8988T (cell line): Measurements from ENCODE around the gene CBLL2.
"Not testable (repeated sequence)": the region's sequence is repeated elsewhere in the genome, so short reads cannot be mapped to it uniquely, and the experiment has no call there.

Experiments
- DNase-seq: peaks from one replicate; pipeline ENCODE4 v3.0.0; 2011

CBLL2 gene

GRCh38 chrX:22272613-22273012 is at the start of gene CBLL2:
Gene CBLL2, plus strand, starts transcription at chrX:22272913. Its CDS starts 79 bp downstream, at chrX:22272992.
- DNase-seq: no peak

GRCh38 chrX:22234380-22234779 is 38.3 kb upstream of the CBLL2 start:
- no peak for DNase-seq

GRCh38 chrX:22237479-22237878 is 35.2 kb upstream of the CBLL2 start:
- no peak for DNase-seq

GRCh38 chrX:22246620-22247019 is 26.1 kb upstream of the CBLL2 start:
- DNase-seq: no peak

DNA sequence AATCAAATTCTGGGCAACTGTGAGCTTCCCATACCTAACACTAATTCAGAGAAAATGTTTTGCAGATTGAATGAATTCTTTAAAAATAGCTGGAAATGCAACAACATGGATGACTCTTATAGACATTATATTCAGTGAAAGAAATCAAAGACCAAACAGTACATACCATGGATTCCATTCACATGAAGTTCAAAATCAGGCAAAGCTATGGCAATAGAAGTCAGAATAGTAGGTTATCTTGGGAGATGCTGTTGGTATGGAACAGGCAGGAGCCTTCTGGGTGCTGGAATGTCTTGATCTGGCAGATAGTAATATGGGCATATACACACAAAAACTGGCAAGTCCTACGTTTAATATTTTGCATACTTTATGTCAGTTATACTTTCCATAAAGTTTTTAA is 25.5 kb upstream of the CBLL2 start:
- no peak for DNase-seq

DNA sequence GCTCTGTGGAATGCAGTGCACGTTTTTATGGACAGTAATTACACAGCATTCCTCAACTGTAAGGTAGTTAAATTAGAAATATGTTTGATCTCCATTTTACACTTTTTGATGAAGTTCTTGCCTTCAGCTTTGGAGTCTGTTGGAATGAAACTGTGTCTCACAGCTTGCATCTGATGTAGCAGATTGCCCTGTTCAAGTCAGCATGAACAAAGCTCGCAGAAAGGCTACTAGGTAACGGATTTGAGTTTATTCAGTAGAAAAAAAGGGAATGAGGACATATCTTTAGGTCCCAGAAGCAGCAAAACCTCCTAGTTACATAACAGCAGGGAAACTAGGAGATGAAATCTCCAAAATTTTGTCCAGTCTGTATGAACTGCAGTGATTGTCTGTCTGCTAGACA is 24.3 kb upstream of the CBLL2 start:
- no peak for DNase-seq

GRCh38 chrX:22249371-22249770 is 23.3 kb upstream of the CBLL2 start:
- no peak for DNase-seq

- no peak for DNase-seq
These were observed 4.0 kb upstream of the CBLL2 start for GRCh38 chrX:22268706-22269105.

DNA sequence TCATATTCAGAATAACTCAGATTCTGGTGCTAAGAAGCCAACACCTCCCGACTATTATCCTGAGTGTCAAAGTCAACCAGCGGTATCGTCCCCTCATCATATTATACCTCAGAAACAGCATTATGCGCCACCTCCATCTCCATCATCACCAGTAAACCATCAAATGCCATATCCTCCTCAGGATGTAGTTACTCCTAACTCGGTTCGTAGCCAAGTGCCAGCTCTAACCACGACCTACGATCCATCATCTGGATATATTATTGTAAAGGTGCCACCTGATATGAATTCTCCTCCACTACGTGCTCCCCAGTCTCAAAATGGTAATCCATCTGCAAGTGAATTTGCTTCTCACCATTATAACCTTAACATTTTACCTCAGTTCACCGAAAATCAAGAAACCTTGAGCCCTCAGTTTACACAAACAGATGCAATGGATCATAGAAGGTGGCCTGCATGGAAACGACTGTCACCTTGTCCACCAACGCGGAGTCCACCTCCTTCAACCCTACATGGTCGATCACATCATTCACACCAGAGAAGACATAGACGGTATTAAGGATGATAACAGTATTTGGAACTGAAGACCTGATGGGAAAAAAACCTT is 1.1 kb downstream of the CBLL2 start:
- no peak for DNase-seq

GRCh38 chrX:22276781-22277180 is 4.1 kb downstream of the CBLL2 start:
- DNase-seq: no peak

GRCh38 chrX:22278375-22278774 is 5.7 kb downstream of the CBLL2 start:
- peak; percentile 28 for DNase-seq

- DNase-seq: not testable (repeated sequence)
These were observed 16.5 kb downstream of the CBLL2 start for GRCh38 chrX:22289209-22289608.

GRCh38 chrX:22296871-22297270 is 24.2 kb downstream of the CBLL2 start:
- no peak for DNase-seq

DNA sequence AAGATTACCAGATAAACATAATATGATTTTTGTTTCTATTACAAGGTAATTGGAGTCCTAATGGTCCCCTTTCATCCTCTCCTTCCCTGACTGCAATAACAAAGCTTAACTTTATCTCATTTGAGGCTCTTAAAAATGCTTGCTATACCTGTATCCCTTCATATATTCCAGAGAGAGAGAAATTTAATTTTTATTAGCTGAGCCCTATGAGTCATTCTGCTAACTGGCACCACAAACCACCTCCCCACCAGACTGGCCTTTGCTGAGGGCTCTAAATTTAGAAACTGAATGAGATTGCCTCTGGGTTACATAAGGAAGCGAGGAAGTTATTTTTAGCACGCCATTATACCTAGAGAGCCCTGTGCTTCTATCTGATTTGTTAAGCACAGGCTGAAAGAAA is 27.4 kb downstream of the CBLL2 start:
- no peak for DNase-seq

DNA sequence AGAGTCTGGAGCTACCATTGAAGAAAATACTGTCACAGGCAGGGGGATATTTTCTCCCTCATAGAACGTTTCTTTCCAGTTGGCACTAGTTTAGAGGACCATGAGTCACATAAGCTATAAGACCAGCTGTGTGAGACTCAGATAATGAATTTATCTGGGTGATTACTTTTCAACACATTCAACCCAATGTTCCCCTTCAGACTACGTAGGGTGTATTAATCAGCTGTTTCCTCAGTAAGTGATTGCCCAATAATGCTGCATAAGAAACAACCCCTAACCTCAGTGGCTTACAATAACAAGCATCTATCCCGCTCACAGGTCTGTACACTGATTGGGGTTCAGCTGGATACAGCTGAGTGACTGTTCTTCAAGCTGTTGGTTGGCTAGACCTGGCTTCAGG is 38.1 kb downstream of the CBLL2 start:
- DNase-seq: no peak

- DNase-seq: no peak
These were observed 41.1 kb downstream of the CBLL2 start for GRCh38 chrX:22313766-22314165.

- DNase-seq: no peak
These were observed 41.5 kb downstream of the CBLL2 start for GRCh38 chrX:22314211-22314610.

DNA sequence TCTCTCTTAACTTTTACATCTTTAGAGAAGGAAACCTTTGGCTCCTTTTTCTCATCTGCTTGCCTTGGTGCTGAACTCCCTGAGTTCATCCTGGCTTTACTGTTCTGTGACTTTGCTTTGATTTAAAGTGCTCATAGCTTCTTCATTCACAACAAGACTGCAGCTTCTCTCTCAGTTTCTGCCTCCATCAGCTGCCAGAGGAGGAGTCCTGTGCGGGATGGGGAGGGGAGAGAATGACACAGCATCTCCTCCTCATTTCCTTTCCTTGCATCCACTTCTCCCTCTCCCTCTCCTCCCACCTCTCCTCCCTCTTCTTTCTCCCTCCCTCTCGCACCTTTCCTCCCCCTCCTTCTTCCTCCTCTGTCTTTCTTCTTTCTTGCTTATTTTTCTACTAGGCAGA is 42.0 kb downstream of the CBLL2 start:
- DNase-seq: no peak

GRCh38 chrX:22315151-22315550 is 42.4 kb downstream of the CBLL2 start:
- no peak for DNase-seq

- no peak for DNase-seq
These were observed 47.6 kb downstream of the CBLL2 start for GRCh38 chrX:22320236-22320873.

GRCh38 chrX:22323541-22323940 is 50.8 kb downstream of the CBLL2 start:
- no peak for DNase-seq
